Stimulated activated CD4-positive, alpha-beta T cell treated with anti-CD3 and anti-CD28 coated beads, Interleukin-15, amount 100 ng/mL, for 48 hours (primary cell): ENCODE data around the gene GNG12.

Experiments used
- DNase-seq, 2 donors: peaks; one replicate each; pipeline ENCODE4 v3.0.0-alpha.2; 2020; ENCODE audit warnings: low read depth in 2 of 2

GNG12 gene

DNA sequence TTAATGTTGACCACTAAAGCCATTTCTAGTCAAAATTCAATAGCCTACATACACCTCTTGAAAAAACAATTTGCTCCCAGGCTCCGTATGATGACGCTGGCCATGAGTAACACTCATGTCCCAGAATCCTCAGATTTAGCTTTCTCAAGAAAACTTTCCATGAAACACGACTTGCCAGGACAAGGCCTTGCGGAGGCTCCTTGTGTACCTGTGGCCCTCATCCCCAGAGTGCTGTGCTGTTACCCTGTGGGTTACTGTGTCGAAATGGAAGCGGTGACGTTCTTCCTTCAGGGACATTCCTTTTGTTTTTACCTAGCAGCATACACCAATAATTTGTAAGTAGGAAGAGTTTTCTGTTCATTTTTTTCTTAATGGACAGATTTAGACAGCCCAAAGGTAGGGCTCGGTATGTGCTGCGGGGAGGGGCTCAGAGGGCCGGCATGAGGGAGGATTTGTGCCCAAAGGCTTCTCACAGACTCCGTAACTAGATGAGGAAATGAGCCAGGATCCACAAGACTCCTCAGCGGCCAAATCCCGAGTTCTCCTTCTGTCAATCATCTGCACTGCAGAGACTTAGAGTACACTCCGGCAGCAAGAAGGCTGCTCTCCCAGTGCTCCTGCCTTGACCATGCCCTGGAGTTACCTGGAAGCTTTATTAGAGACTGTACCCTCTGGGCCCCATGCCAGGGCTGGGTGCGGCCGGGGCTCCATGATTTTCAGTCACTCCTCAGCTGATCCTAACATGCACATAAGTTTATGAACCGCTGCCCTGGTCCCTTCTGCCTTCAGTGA lies 17.8 kb downstream of the GNG12 start:
- no peak for DNase-seq

DNA sequence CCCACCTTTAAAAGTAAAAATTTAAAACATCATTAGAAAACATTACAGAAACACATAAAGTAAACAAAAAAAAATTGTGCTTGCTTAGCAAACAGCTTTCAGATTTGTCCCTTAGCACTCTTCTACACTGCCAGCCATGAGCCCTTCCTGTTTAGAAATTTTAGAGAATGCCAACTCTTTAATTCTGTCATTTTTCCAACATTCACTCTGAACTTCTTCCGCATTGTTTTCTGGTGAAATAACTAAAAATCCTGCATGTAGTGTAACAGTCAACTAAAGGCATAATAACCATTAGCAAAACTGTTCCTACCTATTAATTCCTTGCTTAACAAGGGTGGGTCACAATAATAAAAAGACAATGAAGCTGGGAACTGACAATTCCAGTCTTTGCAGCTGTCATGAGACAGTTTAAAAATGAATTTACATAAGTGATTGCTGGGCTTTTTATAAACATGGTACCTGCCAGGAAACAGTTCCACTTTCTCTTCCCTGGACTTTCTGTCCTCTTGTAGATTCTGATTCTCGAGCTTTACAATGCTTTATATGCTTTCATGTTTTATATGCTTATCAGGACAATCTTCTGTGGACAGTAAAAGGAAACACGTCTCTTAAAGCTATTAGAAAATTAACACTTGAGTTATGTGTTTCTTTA lies 19.0 kb downstream of the GNG12 start:
- no peak for DNase-seq

DNA sequence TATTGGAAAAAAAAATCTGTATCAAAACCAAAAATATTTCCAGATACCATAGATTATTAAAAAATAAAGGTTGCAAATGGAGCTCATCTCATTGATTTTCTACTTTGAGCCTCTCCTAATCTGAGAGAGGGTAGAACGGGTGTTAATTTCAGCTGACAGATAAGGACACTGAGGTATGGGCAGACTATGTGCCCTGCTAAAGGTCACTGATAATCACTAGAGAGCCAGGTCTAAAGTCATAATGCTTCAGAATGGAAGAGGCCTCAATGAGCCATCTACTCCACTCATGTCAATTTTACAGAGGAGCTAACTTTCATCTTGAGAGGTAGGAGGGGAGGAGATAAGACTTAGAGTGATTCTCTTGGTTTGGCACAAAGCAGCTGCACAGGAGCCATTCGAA lies 21.0 kb downstream of the GNG12 start:
- DNase-seq: no peak

DNA sequence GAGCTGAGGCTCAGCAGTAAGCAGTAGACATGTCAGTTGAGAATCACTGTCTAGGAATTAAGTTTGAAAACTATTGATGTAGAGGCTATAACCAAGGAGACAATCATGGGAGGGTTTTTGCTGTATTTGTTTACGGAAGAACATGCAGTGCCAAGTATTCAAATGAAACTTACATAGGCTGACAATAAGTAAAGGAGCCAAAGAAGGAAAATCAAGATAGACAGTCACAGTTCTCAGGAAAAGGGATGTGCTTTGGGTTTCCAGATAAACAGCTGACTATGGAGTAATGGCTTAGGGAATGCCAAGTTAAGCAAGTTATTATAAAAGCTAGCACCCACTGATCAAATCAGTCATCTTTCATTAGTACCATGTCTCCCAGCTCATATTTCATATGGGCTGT lies 21.5 kb downstream of the GNG12 start:
- DNase-seq: no peak

DNA sequence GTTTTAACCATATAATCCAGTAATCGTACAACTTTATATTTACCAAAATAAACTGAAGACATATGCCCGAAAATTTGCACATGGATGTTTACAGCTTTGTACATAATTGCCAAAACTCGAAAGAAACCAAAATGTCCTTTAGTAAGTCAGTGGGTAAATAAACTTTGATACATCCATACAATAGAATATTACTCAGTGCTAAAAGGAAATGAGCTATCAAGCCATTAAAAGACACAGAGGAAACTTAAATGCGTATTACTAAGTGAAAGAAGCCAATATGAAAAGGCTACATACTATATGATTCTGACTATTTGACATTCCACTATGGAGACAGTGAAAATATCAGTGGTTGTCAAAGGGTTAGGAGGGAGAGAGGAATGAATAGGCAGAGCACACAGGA lies 23.4 kb downstream of the GNG12 start:
- no peak for DNase-seq

DNA sequence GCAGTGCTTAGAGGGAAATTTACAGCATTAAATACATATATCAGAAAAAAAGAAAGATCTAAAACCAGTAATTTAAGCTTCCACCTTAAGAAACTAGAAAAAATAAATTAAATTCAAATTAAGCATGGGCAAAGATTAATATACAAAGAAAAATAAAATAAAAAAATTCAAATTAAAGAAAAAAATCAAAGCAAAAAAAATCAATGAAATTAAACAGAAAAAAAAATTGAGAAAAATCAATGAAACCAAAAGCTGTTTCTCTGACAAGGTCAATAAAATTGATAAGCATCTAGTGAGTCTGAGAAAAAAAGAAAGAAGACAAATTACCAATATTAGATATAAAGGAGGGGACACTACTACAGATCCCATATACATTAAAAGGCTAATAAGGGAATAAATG lies 26.0 kb downstream of the GNG12 start:
- DNase-seq: no peak

DNA sequence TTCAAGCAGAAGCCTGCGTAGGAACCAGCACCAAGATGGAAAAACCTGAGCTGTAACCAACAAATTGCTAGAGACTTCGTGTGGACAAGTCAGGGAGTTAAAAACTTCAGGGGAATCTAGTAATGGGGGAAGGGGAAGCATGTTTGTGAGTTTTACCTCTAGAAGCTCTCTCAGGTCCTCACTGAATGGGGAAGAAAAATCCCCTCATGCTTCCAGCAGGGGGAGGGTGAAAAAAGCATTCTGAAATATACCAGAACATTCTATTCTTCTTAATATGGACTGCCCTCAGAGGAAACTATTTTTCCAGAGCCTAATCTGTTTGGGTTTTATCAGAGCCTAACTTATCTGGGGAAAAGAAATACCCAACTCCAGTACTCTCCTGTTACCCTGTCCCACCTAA lies 28.6 kb downstream of the GNG12 start:
- no peak for DNase-seq

DNA sequence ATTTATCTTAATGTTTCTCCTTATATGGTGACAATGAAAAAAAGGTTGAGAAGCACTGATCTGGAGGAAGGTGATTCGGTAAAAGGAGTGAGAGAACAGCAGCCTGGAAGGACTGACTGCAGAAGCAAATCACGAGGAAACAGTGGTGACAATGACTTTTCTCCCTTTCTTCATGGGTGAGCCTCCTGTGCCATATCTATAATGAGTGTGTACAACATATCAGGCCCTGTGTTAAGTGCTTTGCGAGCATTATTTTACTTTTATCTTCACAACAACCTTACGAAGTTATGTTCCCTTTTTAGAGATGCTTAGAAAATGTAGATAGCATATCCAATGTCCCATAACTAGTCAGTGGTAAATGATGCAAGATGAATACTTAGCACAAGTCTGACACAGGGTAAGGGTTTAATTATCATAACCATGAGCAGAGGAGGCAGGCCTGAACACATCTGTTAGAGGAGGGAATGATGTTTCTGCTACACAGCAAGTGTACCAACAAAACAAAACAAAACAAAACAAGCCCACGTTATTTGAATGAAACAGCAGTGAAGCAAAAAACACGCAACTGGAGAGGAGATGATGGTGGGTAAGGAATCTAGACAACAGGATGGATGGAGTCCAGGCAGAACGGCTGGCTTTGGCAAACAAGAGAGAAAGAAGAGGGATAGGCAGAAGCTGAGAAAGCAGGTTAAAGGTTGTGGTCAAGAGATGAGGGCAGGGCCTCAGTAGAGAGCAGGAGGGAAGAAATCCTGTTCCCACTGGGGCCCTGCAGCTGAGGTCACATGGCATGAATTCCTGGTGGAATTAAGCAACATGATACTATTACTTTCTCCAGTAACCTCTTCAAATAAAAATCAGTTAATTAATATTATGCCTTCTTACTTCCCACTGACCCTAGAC lies 29.6 kb downstream of the GNG12 start:
- DNase-seq: no peak

DNA sequence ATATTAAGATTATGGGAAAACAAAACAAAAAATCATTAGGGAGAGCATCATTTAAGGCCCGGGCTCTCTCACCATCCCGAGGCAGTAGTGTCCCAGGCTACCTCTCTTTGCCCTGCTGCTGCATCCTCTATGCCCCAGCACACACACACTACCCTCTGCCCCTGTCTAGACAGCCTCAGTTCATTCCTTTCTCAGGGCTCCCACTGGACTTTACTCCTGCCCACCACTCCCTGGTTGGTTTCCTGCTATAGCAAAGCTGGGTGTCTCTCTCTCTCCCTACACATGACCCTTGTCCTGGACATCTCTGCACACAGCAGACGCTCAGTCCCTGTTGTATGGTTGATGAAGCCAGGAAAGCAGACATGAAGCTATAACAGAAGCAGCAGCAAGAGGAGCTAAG lies 30.7 kb downstream of the GNG12 start:
- DNase-seq: no peak

DNA sequence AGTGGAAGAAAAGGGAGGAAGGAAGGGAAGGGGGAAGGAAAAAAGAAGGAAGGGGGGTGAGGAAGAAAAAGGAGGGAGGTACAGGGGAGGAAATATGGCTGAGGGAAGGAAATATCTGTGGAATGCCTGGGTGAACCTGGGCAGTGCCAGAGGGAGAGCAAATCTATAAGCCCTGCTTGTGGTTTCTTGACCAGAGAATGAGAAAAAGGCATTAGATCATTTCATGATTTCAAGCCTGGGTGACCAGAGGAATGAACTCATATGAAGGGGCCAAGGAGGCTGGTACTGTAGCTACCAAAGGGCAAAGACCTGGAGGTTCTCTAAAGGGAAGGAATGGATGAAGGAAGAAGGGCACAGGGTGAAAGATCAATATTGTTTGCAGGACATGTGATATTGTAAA lies 31.4 kb downstream of the GNG12 start:
- DNase-seq: no peak

DNA sequence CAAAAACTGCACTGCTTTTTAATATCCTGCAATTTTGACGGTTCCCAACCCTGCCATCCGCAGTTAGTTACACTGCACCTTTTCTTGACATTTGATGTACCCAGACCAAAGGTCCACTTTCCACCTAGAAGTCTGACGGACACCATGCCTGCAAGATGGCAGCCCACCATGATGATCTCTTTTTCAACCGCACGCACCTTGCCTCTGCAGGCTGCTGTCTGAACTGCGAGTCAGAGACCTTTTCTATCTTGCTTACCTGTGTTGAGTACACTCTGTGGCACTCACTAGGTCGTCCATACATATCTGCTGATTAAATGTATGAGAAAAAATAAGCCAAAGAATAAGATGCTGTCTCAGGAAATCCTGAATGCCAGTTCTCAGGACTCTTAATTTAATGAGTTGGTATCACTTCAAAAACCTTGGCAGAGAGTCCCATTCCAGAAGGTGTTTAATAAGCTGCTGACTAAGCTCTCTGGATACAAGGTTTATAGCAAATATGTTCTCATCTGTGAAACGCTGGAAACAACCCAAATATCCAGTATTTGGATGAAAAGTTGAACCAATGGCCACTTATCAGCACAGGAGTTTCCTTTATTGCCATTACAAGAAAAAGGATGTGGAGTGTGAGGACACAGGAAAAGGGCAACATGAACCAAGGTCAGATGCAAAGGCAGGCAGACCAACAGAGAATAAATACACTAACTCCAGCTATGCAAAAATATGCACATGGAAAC lies 37.9 kb downstream of the GNG12 start:
- DNase-seq: no peak

DNA sequence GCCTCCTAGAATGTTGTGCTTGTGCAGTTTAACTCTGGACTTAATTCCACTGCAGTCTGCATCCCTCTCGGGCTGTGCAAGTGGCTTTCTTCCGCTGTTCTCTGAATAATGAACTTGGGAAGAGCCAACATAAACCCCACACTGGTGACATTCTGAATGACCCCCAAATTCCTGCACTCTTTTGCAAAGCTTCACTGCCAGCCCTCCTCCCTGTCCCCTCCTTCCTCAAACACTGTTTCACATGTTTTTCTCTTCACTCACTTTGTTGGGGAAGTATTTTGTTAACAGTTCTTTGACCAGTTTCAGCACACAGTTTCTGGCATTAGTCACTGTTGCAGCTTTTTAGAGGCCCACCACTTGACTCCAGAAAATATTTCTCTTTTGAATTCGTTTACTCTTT lies 39.7 kb downstream of the GNG12 start:
- DNase-seq: no peak

DNA sequence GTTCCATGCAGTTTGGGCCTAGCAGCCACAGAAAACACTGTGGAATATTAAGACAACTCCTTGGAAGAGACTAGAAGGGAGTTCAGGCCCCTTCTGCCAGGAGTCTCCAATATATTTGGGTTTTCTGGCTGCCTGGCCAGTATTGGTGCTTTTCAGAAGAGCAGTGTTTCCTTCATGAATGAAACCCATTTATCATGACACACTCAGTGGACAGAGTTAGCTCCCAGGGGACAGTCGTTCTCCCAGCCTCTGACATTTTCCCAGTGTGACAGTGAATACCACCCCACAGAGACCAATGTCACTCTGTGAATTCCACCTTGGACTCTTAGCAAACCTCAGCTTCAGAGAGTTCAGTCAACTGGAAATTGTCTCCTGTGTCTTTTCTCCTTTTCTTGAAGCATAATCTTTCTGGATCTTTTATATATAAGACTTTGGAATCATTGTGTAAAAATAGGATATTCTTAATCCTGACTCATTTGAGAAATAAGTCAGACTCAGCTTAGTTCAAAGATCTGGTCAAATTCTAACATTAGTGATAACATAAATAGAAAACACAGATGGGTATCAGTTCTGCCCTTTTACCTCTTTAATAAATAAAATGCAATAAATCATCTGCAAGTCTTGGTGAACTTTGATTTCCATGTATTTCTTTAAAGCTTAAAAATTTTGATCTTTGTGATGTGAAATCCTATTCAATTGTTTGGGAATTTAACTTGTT lies 40.4 kb downstream of the GNG12 start:
- DNase-seq: no peak

DNA sequence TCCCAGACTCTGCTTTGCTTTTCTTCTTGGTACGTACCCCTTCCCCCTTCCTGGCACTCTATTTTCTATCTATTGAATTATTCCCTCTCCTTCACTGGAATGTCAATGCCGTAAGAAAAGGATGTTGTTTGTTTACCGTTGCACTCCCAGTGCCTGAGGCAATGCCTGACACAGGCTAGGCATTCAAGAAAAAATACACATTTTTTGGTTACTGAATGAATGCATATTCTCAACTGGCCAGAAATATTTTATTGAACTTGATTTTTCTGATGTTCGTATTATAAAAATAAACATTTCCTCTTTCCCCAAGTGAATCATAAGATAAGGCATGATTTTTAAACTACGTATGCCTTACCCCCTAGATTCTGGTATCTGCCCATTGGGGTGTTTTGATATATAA lies 41.2 kb downstream of the GNG12 start:
- DNase-seq: no peak

DNA sequence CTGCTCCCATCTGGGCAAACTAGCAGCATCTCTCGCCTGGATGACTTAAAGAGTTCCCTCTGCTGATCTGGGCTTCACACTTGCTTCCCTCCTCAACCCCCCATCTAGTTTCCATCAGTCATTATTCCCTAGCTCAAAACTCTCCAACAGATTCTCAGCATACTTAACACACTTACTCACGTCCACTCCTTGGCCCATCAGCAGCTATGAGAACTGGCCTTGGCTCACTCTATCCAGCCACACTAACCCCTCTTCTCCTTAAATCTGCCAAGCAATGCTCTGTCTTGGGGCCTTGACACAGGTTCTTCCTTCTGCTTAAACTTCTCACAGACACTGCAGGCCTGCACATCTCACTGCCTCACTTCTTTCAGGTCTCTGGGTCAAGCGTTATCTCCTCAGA lies 41.6 kb downstream of the GNG12 start:
- DNase-seq: no peak

DNA sequence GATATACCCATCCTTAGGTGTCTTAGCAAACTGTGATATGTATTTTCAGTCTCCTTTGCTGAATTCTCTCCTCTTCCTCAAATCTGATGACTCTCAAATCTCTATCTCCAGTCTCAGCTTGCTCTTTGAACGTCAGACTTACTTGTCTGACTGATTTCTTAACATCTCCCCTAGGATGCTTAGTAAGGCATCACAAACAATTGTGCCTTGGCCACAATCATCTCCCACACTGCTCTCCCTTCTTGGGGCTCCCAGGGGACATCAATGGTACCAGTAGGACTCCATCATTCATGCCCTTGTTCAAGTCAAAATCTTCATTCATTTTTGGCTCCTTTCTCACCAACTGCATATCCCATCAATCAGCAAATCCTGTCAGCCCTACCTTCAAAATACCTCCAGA lies 42.0 kb downstream of the GNG12 start:
- DNase-seq: no peak

DNA sequence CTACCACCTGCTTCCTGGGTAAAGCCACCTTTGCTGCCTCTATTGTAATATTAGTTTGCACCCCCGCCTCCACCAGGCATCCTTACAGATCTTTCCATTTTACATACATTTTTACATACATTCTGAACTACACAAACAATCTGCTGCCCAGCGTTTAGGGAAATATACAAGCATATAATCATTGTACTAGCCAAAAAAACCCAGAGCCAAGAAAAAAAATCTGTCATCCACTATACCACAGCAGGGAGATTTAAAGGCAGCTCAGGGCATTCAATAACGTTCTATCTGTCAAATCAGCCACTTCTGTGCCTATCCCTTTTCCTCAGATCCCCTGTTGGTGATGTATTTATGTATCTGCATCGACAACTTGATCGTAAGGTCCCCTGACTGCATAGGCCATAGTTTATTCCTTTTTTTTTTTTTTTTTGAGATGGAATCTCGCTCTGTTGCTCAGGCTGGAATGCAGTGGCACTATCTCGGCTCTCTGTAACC lies 43.0 kb downstream of the GNG12 start:
- no peak for DNase-seq

DNA sequence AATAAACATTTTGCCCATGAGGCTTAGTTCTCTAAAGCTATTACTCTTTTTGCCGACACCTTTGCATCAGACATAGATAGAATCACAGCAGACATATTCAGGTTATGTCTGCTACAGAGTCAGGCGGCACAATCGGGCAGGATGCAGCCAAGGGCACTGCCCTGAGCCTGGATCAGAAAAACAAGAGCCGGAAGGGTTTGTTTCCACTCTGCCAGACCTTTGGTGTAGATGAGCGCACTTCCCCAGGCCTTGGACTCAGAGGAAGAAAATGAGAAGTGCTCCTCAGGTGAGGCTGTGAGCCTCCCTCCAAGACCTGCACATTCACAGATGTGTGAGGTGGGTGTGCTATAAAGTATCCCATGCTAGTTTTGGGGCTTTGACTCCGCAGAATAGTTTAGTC lies 43.7 kb downstream of the GNG12 start:
- no peak for DNase-seq

DNA sequence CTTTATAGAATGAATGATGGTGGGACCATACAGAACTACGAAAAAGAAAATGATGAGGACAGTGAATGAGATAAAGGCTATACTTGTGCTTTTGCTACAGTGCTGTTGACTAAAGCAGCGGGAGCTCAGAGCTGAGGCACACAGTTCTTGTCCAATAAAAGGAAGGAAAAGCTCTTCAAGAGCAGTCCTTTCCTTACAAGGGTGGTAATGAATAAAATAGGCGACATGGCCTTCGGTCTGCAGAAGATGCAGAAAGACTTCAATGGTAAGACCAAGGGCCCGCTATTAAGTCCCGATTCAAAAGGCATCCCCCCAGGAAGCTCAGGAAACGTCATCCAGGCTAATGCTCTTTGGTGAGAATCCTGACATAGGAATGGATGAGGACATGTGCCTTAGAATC lies 44.4 kb downstream of the GNG12 start:
- no peak for DNase-seq

DNA sequence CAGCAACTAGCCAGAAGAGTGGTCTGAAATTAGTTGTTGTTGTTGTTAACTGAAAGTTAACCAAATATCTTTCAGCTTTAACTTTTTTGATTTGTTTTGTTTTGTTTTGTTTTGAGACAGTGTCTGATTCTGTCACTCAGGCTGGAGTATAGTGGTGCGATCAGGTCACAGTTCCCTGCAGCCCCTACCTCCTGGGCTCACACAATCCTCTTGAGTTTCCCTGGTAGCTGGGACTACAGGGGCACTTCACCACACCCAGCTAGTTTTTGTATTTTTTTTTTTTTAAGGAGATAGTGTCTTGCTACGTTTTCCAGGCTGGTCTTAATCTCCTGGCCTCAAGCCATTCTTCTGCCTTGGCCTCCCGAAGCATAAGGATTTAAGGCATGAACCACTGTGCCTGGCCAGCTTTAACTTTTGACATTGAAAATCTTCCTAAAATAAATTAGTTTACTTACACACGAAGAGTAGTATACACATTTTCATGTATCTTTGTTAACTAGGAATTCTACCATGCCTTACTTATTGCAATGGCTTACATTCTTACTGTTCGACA lies 45.0 kb downstream of the GNG12 start:
- DNase-seq: no peak

DNA sequence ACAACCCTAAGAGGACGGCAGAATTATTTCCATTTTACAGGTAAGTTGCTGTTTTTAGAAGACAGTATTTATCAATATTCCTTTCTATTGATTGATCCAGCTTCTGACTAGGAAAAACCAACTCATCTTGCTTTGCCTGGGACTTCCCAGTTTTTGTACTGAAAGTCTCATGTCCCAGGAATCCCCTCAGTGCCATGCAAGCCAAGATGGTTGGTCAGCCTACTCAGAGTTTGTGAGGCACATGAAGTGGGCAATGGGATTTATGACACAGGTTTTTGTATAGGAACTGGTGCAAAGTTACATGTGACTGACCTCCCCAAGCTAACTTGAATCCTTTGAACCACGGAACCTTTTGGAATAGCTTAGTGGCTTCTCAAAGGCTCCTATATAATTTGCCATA lies 45.5 kb downstream of the GNG12 start:
- no peak for DNase-seq
